Hepatic stellate cell (primary cell): ENCODE measurements around the gene NADSYN1.

Source experiments
- DNase-seq: peaks from one replicate; pipeline ENCODE4 v3.0.0; 2011; ENCODE audit warnings: low spot score

Gene NADSYN1

GRCh38 chr11:71433648-71434450 is 19.2 kb upstream of the NADSYN1 start:
- DNase-seq: no peak

DNA sequence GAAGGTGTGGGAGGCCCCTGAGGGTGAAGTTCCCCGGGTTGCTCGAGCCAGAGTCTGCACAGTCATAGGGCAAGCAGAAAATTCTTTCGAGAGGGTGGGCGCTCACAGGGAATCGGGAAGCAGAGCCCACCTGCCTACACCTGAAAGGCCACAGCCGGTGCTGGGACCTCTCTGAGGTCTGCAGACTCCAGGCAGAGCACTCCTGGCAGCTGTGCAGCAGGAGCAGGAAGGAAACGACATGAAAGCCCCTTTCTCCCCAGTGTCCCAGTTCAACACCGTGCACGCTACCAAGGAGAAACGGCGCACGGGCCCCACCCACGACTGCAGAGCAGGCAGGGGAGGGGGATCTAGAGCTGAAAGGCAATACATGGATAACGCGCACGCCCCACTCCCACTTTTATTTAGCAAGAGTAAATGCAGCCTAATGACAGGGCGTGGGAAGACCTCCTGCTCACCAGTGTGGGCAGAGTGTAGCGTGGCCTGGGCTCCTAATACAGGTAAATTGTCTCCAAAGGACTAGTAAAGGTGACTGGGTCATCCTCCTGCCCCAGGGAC is 18.4 kb upstream of the NADSYN1 start:
- no peak for DNase-seq

- DNase-seq: no peak
Measured at GRCh38 chr11:71435278-71435951, 17.6 kb upstream of the NADSYN1 start.

DNA sequence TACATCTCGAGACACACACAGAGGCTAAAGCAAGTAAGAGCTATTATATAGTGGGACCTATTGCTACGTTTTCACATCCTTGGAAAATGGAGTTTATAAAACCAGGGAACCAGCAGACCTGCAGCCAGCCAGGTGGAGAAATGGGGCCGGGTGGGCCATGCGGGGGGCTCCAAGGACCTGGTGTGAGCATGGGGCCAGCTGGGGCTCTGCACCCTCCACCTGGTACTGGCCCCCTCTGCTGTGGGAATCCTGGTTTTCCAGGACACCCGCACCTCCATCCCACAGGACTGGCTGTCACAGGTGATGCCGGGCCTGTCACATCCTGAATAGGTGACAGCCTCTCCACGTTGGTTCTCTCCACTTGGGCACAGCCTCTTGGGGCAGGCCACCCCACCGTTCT is 16.1 kb upstream of the NADSYN1 start:
- DNase-seq: no peak

DNA sequence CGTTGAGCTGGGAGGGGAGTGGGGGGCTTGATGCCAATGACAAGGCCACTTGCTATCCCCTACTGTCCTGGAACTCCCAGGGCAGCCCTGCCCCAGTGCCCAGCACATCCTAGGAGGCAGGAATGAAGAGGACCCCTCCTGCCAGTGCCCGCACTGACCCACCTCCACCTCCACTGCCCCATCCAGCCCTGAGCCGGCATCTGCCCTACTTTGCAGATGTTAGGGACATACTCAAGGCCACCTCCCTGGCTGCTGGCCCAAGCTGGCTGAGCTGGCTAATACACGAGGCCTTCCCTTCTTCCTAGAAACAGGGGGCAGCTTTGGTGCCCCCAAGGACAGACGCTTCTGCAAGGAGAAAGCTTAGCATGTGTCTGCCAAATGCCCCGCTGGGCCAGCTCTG is 15.6 kb upstream of the NADSYN1 start:
- no peak for DNase-seq

GRCh38 chr11:71437879-71438278 is 15.1 kb upstream of the NADSYN1 start:
- DNase-seq: no peak

GRCh38 chr11:71438650-71439049 is 14.4 kb upstream of the NADSYN1 start:
- no peak for DNase-seq

- DNase-seq: no peak
Measured at GRCh38 chr11:71440021-71440755, 12.8 kb upstream of the NADSYN1 start.

DNA sequence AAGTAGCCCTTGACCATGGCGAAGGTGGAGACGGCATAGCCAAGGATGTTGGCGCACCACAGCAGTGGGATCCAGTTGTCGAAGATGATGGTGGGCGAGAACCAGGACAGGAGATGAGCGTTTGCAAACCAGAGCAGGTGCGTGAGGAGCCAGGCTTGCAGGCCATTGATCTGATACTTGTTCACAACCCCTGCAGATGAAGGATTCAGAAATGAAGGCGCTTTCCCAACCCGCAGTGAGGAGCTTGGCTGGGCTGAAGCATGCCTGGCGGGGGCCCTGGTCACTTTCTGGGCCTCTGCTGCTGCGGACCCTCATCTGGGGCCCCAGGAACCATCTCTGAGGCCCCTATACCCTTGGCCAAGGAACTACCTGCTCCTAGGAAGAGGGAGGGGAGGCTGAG is 11.8 kb upstream of the NADSYN1 start:
- DNase-seq: no peak

- DNase-seq: no peak
Measured at GRCh38 chr11:71442123-71442522, 10.9 kb upstream of the NADSYN1 start.

DNA sequence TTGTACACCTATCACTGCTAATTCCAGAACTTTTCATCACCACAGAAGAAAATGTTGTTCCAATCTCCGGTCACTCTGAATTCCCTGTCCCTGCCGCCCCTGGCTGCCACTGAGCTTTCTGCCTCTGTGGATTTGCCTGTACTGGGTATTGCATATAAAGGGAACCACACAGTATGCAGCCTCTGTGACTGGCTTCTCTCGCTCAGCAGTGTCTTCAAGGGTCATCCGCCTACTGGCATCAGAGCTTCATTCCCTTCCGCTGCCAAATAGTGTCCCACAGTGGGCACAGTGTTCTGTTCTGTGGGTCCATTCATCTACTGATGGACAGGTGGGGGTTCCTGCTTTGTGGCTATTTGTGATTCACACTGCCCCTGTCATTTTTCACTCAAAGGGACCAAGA is 10.1 kb upstream of the NADSYN1 start:
- DNase-seq: no peak

GRCh38 chr11:71443736-71444445 is 9.1 kb upstream of the NADSYN1 start:
- DNase-seq: no peak

- DNase-seq: no peak
Measured at GRCh38 chr11:71444811-71445210, 8.2 kb upstream of the NADSYN1 start.

GRCh38 chr11:71446150-71446549 is 6.9 kb upstream of the NADSYN1 start:
- DNase-seq: no peak

DNA sequence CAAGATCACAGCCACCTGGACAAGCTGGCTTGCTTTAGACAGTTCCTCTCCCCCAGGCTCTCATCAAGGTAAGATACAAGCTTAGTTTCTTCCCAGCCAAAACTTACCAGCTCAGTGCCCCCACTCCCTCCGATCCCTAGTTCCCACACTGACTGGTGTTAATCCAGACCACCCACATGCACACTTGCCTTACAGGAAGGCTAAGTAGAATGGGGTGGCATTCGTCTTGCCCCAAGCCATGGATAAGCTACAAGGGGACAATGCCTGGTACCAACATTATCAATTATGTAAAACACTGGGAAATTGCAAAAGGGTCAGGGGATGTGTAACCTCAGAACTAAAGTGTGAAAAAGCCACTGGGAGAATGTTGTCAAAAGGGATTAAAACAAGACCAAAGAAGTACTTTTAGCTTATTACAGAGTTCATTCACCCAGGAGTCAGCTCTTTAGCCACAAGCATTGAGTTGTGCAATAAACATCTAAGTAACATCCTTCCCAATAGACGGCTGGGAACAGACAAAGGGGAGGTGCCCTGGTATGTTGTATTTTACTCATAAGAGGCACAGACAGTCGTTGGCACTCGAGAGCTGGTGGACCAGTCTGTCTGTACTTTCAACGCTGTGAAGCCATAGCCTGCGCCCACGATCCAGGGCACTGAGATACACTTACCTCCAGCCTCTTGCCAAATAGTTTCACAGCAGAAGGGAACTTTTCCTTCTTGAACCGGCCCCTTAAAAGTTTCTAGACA is 5.9 kb upstream of the NADSYN1 start:
- peak; percentile 70 for DNase-seq

- peak; percentile 43 for DNase-seq
Measured at GRCh38 chr11:71447791-71448256, 5.2 kb upstream of the NADSYN1 start.

- DNase-seq: peak; percentile 100
Measured at GRCh38 chr11:71448257-71449171, 4.5 kb upstream of the NADSYN1 start, which contains the start of gene DHCR7. DHCR7 (minus strand) TSS chr11:71448393; CDS start chr11:71444952, 3,441 bp downstream.

DNA sequence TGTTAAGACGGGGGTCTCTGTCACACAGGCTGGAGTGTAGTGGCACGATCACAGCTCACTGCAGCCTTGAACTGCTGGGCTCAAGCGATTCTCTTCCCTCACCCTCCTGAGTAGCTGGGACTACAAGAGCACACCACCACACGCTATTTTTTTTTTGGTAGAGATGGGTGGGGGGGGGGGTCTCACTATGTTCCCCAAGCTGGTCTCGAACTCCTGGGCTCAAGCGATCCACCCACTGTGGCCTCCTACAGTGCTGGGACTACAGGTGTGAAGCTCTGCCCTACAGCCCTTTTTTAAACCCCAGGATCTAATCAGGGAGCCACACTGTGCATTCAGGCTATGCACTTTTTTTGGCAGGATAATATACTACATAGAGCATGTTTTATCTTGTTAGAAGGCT is 3.4 kb upstream of the NADSYN1 start:
- DNase-seq: no peak

DNA sequence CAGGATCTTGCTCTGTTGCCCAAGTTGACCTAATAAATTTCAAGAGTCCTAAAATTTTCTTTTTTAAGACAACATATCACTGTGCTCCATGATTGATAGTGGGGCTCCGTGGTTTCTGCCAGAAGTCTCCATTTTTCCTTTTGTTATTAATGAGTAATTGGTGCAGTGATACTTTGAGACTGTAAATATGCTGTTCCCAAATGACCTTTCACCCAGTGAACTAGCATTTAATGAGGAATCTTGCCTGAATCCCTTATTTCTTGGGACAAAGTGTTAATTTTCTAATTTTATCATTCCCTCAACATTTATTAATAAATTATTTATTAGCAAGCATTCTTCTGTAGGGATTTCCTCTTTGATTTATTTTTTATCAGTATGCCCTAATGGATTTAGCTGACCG is 2.5 kb upstream of the NADSYN1 start:
- DNase-seq: no peak

DNA sequence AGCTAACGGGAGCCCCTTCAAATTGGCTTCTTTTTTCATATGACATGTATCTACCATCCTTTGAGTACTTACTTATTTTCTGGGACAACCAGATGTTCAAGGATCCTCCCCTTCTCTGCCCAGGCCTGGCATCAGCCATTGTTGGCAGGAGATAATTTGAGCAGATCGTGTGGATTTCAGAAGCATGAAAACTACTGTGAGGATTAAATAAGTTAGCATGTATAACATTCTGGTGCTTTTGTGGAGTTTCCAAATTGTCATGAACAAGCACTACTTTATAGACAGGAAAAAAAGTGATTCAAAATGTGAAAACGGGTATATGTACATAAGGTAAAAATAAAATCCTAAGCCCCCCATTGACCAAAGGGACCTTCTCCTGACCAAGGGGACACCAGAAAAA is 2.1 kb upstream of the NADSYN1 start:
- no peak for DNase-seq
